SK-N-SH treated with all-trans-retinoic acid at 6 μM for 48 hours (cell line): ENCODE measurements around the gene STIP1.

Experiments used
- ATAC-seq: fragments of 200-7000 bp; cut with Tn5 transposase; 3 replicates; pipeline ENCODE4 v1.9.1; 2020; ENCODE audit warnings: mild to moderate bottlenecking, moderate library complexity
- ARNTL ChIP-seq: fragments of 450-650 bp; formaldehyde crosslinking; IDR thresholded peaks from 2 replicates; pipeline ENCODE4 v1.5.0; 2020; ENCODE audit warnings: low read depth, mild to moderate bottlenecking, moderate library complexity, borderline replicate concordance
- CSRNP3 ChIP-seq: fragments of 250-450 bp; sonication (Bioruptor Pico); IDR thresholded peaks from 2 replicates; pipeline ENCODE4 v1.5.1; 2021; ENCODE audit warnings: mild to moderate bottlenecking, moderate library complexity
- ESRRG ChIP-seq: fragments of 250-450 bp; sonication (Bioruptor Pico); IDR thresholded peaks from 2 replicates; pipeline ENCODE4 v1.6.1; 2021; ENCODE audit warnings: mild to moderate bottlenecking
- ISL1 ChIP-seq: fragments of 250-450 bp; sonication (Bioruptor Pico); IDR thresholded peaks from 2 replicates; pipeline ENCODE4 v2.1.2; 2022; ENCODE audit warnings: mild to moderate bottlenecking, moderate library complexity
- OSR1 ChIP-seq: fragments of 250-450 bp; sonication (Bioruptor Pico); IDR thresholded peaks from 2 replicates; pipeline ENCODE4 v1.8.0; 2022; ENCODE audit warnings: moderate library complexity, mild to moderate bottlenecking, inconsistent platforms
- PPARA ChIP-seq: fragments of 250-450 bp; sonication (Bioruptor Pico); IDR thresholded peaks from 2 replicates; pipeline ENCODE4 v1.5.0; 2020; ENCODE audit warnings: mild to moderate bottlenecking, borderline replicate concordance
- TCF4 ChIP-seq: fragments of 250-450 bp; sonication (Bioruptor Pico); IDR thresholded peaks from 2 replicates; pipeline ENCODE4 v1.8.0; 2021; ENCODE audit warnings: mild to moderate bottlenecking, moderate library complexity, borderline replicate concordance
- TOX ChIP-seq: fragments of 250-450 bp; sonication (Bioruptor Pico); IDR thresholded peaks from 2 replicates; pipeline ENCODE4 v1.8.0; 2021; ENCODE audit warnings: mild to moderate bottlenecking, moderate library complexity, borderline replicate concordance
- ZNF565 ChIP-seq: fragments of 450-650 bp; formaldehyde crosslinking; conservative IDR thresholded peaks from 2 replicates; pipeline ENCODE4 v1.5.0; 2020; ENCODE audit warnings: low read depth, mild to moderate bottlenecking, moderate library complexity
- ZNF70 ChIP-seq: fragments of 450-650 bp; formaldehyde crosslinking; IDR thresholded peaks from 2 replicates; pipeline ENCODE4 v1.5.0; 2020; ENCODE audit warnings: mild to moderate bottlenecking, moderate library complexity
- ZNF8 ChIP-seq: fragments of 450-650 bp; formaldehyde crosslinking; IDR thresholded peaks from 2 replicates; pipeline ENCODE4 v1.5.0; 2020; ENCODE audit warnings: mild to moderate bottlenecking, moderate library complexity
- TF ChIP-seq, protein P1 (sequence below): fragments of 250-450 bp; sonication (Bioruptor Pico); IDR thresholded peaks from 2 replicates; pipeline ENCODE4 v1.5.0; 2020; ENCODE audit warnings: mild to moderate bottlenecking, moderate library complexity
- TF ChIP-seq, protein P2 (sequence below): fragments of 250-450 bp; sonication (Bioruptor Pico); IDR thresholded peaks from 2 replicates; pipeline ENCODE4 v1.8.0; 2020; ENCODE audit warnings: mild to moderate bottlenecking, moderate library complexity, borderline replicate concordance
- TF ChIP-seq, protein P3 (sequence below): fragments of 250-450 bp; sonication (Bioruptor Pico); IDR thresholded peaks from 2 replicates; pipeline ENCODE4 v1.5.1; 2020; ENCODE audit warnings: low read depth, mild to moderate bottlenecking, moderate library complexity

STIP1 gene

DNA sequence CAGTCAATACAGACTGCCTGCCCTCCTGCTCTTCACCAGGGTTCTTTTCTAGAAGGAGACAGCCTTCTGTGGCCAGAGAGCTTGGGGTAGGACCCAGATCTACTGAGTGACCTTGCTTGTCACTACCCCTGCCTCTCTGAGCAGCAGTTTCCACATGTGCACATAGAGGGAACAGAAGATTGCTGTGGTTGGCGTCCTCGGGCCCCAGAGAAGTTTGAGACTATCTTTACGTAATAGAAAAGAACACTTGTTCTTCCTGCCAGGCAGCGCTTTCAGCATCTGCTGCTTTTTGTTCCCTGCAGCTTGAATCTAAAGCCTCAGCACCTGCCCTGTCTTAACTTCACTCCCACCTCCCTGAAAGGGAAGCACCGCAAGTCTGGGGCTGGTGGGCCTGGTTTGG, 53.0 kb downstream of the STIP1 start:
- TF ChIP-seq, protein P1, sequence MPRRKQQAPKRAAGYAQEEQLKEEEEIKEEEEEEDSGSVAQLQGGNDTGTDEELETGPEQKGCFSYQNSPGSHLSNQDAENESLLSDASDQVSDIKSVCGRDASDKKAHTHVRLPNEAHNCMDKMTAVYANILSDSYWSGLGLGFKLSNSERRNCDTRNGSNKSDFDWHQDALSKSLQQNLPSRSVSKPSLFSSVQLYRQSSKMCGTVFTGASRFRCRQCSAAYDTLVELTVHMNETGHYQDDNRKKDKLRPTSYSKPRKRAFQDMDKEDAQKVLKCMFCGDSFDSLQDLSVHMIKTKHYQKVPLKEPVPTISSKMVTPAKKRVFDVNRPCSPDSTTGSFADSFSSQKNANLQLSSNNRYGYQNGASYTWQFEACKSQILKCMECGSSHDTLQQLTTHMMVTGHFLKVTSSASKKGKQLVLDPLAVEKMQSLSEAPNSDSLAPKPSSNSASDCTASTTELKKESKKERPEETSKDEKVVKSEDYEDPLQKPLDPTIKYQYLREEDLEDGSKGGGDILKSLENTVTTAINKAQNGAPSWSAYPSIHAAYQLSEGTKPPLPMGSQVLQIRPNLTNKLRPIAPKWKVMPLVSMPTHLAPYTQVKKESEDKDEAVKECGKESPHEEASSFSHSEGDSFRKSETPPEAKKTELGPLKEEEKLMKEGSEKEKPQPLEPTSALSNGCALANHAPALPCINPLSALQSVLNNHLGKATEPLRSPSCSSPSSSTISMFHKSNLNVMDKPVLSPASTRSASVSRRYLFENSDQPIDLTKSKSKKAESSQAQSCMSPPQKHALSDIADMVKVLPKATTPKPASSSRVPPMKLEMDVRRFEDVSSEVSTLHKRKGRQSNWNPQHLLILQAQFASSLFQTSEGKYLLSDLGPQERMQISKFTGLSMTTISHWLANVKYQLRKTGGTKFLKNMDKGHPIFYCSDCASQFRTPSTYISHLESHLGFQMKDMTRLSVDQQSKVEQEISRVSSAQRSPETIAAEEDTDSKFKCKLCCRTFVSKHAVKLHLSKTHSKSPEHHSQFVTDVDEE (CRISPR knock-in tag), result no peak
- TF ChIP-seq, protein P2, sequence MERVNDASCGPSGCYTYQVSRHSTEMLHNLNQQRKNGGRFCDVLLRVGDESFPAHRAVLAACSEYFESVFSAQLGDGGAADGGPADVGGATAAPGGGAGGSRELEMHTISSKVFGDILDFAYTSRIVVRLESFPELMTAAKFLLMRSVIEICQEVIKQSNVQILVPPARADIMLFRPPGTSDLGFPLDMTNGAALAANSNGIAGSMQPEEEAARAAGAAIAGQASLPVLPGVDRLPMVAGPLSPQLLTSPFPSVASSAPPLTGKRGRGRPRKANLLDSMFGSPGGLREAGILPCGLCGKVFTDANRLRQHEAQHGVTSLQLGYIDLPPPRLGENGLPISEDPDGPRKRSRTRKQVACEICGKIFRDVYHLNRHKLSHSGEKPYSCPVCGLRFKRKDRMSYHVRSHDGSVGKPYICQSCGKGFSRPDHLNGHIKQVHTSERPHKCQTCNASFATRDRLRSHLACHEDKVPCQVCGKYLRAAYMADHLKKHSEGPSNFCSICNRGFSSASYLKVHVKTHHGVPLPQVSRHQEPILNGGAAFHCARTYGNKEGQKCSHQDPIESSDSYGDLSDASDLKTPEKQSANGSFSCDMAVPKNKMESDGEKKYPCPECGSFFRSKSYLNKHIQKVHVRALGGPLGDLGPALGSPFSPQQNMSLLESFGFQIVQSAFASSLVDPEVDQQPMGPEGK (CRISPR knock-in tag), result no peak
- no peak for ATAC-seq

DNA sequence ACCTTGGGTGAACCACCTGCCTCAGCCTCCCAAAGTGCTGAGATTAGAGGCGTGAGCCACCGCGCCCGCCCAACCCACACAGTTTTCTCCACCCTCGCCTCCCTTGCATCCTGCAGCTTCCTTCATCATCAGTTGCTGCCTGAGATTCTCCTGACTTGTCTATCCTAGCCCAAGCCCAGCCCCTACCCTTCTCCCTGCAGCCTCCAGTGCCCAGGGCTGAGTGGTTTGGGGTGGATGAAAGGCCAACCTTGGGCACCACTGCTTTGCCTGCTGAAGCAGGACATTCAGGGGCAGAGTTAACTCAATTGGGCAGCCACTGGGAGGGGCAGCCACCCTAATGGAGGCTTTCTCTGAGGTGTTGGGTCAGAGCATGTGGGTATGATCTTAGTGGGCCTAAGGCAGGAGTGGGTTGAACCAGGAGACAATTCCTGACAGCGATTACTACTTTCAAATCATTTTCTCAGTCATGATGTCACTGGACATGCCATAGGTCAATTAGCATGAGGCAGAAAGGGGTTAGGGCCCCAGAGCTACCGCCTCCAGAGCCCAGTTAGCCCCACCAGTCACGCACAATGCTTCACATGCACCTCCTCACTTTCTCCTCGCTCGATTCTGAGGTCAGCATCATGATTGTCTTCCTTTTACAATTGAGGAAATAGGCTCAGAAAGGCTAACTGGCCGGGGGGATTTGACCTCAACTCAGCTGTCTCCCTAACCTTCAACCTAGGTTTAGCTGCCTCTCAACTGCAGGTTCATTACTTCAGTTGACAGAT, 53.9 kb downstream of the STIP1 start:
- no peak for ATAC-seq
- TF ChIP-seq ZNF8 (CRISPR knock-in tag) (no peak), ZNF565 (CRISPR knock-in tag) (no peak), ARNTL (no peak), ESRRG (CRISPR knock-in tag) (no peak), ISL1 (CRISPR knock-in tag) (no peak), OSR1 (CRISPR knock-in tag) (no peak), TCF4 (CRISPR knock-in tag) (no peak), CSRNP3 (no peak), TOX (CRISPR knock-in tag) (no peak), ZNF70 (no peak)
- TF ChIP-seq, protein P3, sequence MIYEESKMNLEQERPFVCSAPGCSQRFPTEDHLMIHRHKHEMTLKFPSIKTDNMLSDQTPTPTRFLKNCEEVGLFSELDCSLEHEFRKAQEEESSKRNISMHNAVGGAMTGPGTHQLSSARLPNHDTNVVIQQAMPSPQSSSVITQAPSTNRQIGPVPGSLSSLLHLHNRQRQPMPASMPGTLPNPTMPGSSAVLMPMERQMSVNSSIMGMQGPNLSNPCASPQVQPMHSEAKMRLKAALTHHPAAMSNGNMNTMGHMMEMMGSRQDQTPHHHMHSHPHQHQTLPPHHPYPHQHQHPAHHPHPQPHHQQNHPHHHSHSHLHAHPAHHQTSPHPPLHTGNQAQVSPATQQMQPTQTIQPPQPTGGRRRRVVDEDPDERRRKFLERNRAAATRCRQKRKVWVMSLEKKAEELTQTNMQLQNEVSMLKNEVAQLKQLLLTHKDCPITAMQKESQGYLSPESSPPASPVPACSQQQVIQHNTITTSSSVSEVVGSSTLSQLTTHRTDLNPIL, result no peak
- TF ChIP-seq, protein P2 (CRISPR knock-in tag), result no peak
- TF ChIP-seq, protein P1 (CRISPR knock-in tag), result no peak
- TF ChIP-seq, all 23 proteins: peak for 0

DNA sequence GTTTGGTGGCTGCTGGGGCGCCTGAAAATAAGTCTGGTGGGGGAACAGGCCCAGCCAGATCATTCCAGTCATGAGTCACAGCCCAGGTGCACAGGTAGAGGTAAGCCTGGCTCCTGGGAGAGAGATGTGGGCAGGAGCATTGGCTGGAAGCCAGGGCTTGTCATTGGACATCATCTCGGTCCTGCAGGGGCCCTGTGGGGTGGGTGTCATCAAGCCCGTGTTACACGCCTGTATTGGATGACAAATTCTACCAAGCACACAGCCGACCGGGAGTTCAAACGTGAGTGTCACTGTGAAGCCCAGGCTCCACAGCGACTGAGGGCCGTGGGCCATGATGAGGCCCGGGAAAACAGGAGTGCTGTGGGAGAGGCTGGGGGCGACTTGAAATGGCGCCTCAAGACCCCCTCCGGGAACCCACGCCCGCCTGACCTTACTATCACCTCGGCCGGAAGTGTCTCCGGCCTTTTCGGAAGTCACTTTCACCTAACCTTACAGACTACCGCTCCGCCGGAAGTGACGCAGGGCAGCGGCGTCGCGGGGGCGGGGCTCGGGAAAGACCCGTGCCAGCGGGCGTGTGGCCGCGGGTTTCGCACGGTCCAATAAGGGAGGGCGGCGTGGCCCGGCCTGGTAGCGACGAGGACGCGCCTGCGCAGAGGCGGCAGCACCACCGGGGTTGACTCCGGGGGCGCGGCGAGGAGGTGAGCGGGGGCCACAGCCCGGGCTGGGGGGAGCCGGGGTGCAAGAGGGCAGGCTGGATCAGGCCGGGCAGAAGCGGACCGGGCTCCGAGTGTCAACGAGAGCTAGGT, 54.7 kb downstream of the STIP1 start, which contains the start of gene FKBP2:
FKBP2 (plus strand) TSS at position 661 of the 806 bp plus-strand sequence. CDS start 1,293 bp downstream, outside the sequence.
- peak; percentile 60 for ATAC-seq
- TF ChIP-seq PPARA, result no peak
- no peak for TF ChIP-seq ZNF70
- TF ChIP-seq, protein P2 (CRISPR knock-in tag), result peak; percentile 79
- TF ChIP-seq TCF4 (CRISPR knock-in tag), result no peak
